PC-3 (cell line): ENCODE measurements around the gene PTMS.

Experiments
- EZH2 ChIP-seq: fragments of 300-600 bp; sonication (generic); IDR thresholded peaks from one replicate; pipeline ENCODE4 v1.6.1; 2017; ENCODE audit warnings: antibody characterized with exemption, mild to moderate bottlenecking, low read length; ENCODE audit not compliant: unreplicated experiment
- TF ChIP-seq, protein P1 (sequence below): fragments of 300-600 bp; sonication (generic); conservative IDR thresholded peaks from 2 replicates; pipeline ENCODE4 v1.5.1; 2017; ENCODE audit warnings: antibody characterized with exemption, low read depth, mild to moderate bottlenecking, low read length

DNA sequence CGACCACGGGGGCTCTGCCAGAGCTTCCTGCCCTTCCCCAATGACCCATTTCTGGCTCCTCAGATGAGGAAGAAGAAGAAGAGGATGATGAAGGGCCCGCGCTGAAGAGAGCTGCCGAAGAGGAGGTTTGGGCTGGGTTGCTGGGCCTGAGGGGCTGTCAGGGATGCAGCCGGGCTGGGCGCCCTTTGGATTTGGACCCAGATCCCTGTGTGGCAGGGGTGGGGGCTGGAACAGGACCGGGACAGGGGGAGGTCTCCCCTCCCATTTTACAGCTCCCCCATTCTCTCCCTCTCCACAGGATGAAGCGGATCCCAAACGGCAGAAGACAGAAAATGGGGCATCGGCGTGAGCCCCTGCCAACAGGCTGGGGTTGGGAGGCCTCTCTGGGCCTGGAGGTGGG lies 3.9 kb downstream of the PTMS start:
- TF ChIP-seq, protein P1, sequence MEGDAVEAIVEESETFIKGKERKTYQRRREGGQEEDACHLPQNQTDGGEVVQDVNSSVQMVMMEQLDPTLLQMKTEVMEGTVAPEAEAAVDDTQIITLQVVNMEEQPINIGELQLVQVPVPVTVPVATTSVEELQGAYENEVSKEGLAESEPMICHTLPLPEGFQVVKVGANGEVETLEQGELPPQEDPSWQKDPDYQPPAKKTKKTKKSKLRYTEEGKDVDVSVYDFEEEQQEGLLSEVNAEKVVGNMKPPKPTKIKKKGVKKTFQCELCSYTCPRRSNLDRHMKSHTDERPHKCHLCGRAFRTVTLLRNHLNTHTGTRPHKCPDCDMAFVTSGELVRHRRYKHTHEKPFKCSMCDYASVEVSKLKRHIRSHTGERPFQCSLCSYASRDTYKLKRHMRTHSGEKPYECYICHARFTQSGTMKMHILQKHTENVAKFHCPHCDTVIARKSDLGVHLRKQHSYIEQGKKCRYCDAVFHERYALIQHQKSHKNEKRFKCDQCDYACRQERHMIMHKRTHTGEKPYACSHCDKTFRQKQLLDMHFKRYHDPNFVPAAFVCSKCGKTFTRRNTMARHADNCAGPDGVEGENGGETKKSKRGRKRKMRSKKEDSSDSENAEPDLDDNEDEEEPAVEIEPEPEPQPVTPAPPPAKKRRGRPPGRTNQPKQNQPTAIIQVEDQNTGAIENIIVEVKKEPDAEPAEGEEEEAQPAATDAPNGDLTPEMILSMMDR, result no peak
- no peak for TF ChIP-seq EZH2
